GM19239 (cell line): Measurements from ENCODE around the gene ANGPTL2.

Source experiments
- DNase-seq: peaks from one replicate; pipeline ENCODE4 v3.0.0; 2011; ENCODE audit warnings: low spot score; ENCODE audit not compliant: insufficient read length
- FAIRE-seq: peaks from 2 replicates; lab custom pipeline; 2011; peaks lifted over from hg19 to GRCh38; lab: Jason Lieb, UNC

The ANGPTL2 gene

DNA sequence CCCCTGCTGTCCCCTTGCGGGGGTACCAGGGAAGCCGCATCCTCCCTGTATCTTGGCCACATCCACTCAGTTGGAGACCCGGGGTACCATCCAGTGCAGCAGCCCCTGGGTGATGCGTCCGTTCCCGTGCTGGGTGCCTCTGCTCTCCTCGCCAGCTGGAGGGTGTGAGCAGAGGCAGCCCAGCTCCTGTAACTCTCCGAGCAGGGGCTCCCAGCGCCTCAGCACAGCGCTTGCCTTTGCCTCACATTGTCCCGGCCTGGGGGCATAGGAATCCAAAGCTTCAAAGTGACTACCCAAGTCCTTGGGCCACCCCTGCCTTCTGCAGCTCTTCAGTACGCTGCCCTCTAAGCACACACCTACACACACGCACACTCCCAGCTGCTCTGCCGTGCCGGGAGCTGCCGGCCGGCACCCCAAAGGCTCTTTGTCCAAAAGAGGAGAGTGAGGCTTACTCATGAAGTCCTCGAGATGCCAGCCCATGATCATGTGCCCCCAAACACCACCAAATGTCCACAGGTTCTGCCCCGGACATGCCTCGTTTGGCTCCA, 733 bp downstream of the ANGPTL2 start:
- DNase-seq, result no peak
- no peak for FAIRE-seq

DNA sequence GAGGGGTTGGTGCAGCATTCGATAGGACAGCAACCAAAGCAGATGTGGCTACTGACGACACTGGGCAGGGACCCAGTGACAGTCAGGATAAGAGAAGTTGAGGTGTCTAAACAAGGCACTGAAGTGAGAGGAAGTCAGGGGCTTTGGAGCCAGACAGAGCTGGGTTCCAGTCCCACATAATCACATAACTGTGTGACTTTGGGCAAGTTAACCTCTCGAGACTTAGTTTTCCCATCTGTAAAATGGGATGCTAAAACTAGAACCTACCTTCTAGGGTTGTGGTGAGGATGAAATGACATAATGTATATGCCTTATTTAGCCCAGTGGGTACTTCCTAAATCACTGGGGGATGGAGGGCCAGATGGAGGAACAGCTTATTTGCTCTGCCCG, 3.1 kb downstream of the ANGPTL2 start:
- no peak for DNase-seq
- FAIRE-seq, result no peak

DNA sequence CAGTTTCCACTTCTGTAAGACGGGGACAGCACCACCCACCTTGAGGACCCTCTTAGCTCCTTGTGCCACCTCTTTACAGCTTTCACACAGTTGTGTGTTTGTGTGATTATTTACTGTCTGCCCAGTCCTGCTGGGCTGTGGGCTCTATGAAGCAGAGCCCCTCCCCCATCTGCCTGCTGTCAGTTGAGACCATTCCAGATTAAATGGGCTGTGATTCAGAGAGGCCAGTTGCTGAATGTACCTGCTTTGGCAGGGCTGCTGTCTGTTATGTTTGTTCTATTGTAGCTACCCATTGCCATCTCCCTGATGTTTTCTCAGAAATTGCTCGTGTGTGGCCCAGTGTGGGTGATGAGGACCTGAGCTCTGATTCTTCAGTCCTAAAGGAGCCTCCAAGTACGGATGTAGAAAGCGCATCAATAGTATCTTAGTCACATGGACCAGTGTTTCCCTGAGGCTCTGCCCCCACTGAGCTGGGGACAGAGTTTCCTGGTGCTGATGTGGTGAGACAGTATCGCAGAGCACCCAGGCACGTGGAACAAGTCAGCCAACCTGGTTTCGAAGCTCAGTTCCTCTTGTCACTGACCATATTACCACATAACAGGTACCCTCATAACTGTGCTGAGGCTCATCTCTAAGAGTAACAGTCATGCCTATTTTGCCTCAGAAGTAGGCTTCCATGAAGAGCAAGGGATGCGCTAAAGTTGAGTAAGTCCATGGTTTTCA, 3.7 kb downstream of the ANGPTL2 start:
- FAIRE-seq (peak; percentile 37), DNase-seq (peak; percentile 25)

DNA sequence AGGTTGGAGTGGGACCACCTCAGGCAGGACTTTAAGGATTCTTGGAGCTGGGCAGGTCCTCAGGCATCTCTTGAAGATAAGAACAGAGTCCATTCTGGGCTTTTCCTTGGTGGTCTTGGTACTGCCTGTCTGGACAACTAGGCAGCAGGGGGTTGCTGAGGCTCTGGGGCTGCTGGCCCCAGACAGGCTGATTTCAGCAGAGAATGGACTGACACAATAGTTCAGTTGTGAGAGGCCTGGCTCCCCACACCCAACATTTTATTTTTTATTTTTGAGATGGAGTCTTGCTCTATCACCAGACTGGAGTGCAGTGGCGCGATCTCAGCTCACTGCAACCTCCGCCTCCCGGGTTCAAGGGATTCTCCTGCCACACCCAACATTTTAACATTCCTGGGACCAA, 4.6 kb downstream of the ANGPTL2 start:
- FAIRE-seq, result no peak
- DNase-seq, result no peak

DNA sequence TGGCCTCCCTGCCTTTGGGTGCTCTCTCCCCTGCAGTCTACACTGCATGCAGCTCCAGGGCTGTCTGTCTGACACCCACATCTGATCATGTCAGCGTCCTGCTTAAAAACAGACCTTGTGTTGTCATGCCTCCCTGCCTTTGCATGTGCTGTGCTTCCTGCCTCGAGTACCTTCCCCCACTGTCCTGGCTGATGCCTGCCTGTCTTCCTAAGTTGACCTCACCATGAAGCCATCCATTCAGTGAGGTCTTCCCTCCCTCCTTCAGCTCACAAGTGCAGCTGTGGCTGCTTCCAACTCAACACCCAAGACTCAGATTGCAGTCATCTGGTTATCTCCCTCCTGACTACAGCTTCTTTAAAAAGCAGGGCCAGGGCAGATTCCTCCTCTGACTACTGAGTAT, 5.5 kb downstream of the ANGPTL2 start:
- FAIRE-seq (no peak), DNase-seq (peak; percentile 20)

DNA sequence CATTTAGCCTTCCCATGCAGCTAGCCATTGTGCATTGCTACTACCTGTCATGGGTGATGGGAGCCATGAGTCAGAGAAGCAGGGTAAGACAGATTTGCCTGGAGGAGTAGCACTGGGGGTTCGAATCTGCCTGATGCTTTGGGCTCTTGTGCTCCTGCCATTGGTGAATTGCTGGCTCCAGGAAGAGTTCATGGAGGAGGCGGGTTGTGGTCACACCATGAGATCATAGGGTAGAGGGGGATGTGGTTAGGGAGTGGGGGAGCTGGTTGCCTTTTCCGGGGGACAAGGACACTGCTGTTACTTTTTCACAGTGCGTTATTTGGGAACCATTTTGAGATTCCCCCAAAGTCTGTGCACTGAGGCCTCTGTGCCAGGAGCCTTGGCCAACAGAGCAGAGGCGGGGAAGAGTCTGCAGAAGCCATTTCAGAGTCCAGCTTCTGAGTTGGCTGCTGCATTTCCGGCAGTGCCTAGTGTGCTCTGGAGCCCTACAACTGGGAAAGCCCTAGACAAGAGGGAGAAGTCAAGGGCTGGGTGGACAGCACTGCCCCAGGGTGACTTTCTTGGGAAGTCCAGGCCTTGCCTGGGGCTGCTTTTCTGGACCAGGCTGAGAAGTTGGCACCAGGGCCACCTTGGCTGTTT, 6.2 kb downstream of the ANGPTL2 start:
- FAIRE-seq, result no peak
- no peak for DNase-seq

DNA sequence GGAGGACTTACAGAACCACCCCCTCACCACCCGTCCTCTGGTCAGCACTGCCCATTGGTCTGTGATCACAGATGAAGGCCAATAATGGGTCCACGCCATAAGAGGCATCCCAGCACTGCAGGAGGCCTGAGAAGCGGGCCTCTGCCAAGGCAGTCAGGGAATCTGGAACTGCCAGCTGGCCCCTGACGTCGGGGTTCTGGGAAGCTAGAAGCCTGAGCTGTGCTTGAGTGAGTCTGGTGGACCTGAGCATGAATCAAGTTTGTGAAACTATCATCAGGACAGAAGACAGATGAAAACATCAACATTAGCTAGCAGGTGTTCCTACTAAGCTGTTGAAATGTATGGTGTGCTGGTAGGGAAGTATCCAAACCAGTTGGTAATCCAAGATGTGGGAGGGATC, 7.8 kb downstream of the ANGPTL2 start:
- FAIRE-seq, result no peak
- no peak for DNase-seq

DNA sequence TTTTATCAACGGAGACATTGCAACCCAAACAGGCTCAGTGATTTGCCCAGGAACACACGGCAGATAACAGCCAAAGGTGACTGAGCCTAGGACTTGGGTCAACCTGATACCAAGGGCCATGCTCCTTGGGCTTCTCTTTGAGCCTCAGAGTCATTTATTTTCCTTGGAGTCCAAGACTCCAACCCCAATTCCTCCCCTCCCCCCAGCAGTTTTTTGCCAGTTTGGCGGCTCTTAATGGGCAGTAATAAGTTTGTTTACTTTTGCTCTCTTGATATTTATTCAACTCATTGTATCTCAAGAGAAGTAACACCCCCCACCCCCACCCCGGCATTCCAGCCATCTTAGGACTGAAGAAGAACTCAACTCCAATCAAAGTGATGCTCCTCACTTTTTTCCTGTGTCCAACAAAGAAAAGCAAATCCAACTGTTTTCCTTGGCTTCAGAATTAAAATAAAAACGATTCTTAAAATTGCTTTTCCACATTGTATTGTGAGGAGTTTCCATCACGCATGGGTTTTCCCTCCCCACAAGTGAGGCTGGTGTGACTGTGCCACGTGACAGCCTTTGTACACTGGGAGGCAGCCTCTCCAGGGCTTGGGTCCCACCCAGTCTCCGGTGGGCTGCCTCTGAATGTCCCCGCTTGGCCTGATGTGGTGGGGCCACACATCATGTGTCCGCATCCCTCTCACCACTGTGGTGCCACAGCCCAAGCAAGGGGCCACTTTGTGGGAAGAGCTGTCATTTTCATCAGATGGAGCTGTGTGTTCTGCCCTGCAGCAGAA, 9.1 kb downstream of the ANGPTL2 start:
- no peak for DNase-seq
- no peak for FAIRE-seq

DNA sequence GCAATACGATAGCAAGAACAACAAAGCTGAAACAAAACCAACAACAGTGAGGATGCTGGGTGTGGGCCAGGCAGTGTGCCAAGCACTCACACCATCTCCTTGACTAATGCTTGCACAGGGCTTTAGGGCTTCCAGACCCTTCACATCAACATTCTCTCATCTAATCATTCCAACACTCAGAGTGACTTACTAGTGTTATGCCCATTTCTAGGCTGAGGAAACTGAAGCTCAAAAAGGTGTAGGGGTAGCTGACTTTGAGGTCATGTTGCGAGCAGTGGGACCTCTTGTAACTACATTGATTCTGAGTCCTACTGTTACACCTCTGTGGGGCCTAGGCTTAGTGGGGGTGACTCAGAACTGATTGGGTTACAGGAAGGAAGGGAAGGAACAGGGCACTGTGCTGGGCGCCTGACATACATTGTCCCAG, 9.7 kb downstream of the ANGPTL2 start:
- DNase-seq (no peak), FAIRE-seq (no peak)

DNA sequence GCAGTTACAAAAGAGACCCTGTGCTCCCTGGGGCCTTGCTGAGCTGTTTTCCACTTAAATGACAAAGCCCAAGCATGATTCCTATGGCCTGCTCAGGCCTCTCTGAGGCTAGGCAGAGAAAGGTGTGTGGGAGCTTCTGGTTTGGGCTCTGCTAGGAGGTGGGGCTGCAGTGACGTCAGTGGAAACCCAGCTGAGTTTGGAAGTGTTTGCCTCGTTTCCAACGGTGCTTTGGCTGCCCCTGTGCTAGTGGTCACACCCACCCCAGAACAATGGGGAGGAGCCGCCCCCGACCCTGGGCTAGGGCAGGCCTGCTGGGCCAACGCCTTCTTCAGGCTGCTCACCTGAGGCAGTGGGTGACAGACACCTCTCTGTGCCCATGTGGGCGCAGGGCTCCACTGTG, 10.4 kb downstream of the ANGPTL2 start:
- no peak for DNase-seq
- no peak for FAIRE-seq

DNA sequence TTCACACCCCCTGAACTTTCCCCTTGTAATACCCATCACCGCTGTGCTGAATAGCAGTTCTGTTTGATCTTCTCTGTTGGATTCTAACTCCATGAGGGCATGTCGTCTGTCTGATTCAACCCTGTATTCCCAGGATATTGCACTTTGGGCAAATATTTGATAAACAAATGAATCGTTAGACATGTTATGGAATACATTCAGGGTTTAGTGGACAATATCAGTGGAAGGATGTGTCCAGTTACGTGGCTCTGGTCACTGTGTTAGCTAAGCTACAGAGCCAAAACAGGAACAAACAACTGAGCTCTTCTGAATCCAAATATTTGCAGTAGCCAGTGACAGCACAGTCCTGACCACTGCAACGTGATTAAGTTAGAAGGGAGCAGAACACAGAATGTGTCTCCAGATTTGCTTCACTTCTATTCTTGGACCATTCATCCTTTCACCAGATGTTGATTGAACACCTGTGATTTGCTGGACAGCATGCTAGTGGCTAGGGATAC, 13.2 kb downstream of the ANGPTL2 start:
- no peak for FAIRE-seq

DNA sequence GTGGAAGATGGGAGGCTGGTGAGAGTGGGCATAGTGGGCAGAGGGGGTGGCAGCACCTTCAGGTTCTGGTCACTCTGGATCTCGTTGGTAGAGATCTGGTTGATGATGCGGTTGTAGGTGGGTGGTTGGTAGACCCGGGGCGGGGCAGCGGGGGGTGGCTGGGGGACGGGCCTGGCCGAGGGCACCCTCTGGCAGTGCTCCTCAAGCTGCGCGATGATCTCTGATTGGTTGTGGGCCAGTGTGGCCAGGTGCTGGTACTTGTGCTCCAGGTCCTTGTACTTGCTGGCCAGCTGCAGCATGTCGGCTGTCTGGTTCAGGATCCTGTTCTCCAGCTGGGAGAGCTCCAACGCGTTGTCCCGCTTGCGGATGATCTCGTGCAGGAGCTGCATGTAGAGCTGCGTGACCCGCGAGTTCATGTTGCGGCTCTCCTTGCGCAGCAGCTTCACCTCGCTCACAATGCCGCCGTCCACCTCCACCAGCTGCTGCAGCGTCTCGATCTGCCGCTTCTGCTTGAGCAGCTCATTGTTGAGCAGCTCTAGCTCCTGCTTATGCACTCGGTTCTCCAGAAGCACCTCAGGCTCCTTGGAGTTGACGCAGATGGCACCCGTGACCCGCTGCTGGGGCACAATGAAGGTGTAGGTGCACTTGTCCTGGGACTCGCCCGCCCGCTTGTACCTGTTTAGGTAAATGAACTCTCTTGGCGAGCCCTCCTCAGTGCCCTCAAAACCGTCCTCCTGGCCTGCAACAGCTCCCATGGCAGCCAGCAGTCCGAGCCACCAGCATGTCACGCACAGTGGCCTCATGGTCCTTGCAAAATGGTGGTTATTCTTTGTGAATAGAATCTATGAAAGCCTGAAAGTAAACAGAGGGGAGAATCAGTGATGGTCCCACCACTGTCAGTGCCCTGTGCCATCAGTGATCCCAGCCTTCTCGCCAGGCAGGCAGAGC, 14.2 kb downstream of the ANGPTL2 start:
- FAIRE-seq (no peak), DNase-seq (no peak)

More for the DNA sequence above, 13.2 kb downstream of the ANGPTL2 start:
- DNase-seq, result no peak

DNA sequence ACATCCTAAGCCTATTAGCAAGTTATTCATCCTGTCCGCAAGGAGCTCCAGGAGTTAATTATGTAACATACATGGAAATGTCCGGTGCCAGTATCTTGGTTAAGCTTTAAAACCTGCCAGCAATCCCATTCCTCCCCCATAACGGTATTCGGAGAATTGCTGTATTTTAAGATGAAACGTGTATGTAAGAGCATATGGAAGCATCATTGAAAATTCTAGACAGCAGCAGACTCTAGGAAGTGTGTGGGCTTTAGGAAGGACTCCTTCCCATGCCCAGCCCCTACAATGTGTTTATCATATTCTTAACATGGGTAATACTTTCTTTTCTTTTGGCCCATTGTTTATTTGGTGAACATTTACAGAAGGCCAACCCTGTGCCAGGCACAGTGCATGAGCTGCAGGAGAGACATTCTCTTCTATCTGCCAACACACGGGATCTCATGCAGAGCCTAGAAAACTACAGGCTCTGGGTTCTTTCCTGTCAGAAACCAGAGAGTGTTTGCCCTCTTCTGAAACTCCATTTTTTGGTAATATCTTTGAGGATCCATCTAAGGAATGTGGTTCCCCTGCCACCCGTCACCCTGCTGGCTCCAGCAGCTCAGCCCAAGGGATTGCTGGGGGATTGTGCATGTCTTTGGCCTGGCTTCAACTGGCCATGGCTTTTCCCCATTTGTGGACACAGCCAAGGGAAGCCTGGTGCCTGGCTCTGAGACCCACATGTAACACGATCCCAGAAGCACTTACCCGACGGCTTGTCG, 15.1 kb downstream of the ANGPTL2 start:
- FAIRE-seq, result no peak

DNA sequence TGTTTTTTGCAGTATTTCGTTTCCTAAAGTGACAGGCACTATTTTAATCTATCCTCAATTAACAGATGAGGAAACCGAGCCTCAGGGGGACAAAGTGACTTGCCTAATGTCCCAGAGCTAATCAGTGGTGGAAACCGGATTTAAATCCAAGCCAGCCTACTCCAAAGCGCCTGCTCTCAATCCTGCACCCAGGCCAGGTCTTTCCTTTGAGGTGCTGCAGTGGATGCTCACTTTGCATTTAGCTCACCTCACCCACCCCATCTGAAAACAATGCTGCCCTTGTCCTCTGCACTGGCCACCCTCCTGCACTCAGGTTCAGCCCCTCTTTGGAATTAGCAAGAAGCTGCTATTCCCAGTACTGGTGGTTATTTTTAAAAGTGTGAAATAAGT, 16.0 kb downstream of the ANGPTL2 start:
- FAIRE-seq, result no peak
- no peak for DNase-seq

More for the DNA sequence above, 15.1 kb downstream of the ANGPTL2 start:
- DNase-seq, result no peak

DNA sequence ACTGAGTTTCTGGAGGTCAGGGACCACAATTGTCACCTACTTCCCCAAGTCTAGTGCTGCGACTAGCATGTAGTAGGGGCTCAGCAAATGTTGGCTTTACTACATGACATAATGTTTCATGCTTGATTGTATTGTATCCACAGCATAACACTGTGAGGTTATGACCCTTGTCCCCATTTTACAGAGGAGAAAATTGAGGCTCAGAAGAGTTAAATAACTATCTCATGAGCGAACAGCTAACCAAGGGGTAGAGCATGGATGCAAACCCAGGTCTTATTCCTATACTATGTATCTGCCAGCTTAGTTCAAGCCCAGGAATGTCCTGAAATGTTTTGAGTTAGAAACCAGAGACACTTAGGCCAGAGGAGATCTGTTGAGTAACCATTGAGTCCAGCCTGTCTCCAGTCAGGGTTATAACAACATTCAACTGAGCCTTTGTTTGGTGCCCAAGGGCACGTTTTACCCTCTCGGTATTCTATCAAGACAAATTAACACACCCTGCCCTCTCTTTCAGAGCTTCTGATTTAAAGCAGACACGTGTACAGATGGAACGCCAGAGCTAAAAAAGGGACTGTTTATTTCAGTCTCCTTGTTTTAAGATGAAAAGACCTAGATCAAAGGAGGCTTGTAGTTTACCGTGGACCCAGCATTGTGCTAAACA, 16.5 kb downstream of the ANGPTL2 start:
- no peak for FAIRE-seq

DNA sequence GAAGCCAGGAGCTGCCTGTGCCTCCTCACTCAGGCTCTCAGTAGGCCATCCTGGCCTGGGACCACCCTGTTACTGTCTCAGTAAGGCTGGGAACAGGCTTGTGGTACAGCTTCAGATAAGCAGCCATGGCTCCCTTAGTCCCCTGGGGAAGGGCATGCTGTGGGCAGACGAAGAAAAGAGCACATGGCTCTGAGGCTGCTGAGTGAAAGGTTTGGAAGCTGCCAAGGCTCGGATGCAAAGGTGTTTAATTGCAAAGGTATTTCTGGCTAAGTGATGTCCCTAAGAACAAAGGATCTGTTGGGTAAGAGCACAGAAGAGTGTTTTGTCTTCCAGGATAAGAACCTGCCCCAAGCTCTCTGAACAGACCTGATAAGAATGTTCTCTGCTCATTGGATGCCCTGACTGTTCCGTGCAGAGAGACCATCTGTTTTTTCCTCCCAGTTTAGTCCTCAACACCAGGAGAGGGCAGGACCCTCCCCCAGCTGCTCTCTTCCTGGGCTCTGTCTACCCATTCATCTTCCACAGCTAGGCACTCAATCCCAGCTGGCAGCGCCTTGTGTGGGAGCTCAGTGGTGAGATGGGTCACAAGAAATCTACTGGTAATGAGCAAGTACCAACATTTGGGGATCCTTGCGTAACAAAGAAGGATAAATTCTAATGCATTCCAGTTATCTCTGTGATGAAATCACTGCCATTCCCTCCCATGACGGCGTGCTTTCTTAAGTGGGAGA, 17.7 kb downstream of the ANGPTL2 start:
- no peak for DNase-seq
- FAIRE-seq, result no peak

More for the DNA sequence above, 16.5 kb downstream of the ANGPTL2 start:
- no peak for DNase-seq

DNA sequence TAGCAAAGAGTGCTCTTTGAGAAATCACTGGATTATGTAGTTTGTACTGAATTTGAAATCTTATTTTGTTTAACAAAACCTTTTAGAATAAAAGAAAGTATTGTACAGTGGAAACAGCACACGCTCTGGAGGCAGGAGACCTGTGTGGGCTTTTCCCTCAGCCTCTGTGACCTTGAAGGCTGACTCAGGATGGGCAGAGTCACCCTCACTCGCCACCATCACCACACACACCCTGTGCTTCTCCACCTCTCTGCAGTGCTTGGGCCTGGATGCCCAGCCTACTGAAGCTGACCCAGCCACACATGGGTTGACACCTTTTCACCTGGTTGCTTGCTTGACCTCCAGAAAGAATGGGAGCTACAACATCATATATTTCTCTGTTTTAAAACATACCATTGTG, 19.6 kb downstream of the ANGPTL2 start:
- no peak for FAIRE-seq
- DNase-seq, result no peak

DNA sequence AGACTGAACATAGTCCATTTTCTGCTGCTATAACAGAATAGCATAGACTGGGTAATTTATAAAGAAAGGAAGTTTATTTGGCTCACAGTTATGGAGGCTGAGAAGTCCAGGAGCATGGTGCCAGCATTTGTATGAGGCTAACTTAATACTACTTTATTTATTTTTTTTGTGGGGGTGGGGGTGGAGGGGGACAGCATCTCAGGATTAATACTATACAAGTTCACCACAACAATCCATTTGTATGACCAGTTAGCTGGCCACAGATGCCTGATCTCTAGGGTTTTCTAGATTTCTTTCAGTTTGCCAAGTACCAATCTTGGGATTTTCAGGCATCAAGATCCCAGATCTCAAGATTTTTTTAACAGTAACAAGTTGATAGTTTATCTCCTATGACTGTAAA, 20.3 kb downstream of the ANGPTL2 start:
- FAIRE-seq, result no peak
- no peak for DNase-seq
